Erythroblast (primary cell): ENCODE measurements around the gene PIM3.
A peak's percentile ranks its signal among the peaks of the same experiment; 100 is the strongest.

Source experiments
- DNase-seq, 2 experiments: peaks; one replicate each; lab custom pipeline; 2025; lab: John Stamatoyannopoulos, UW
- GATA1 ChIP-seq: IDR thresholded peaks from 2 replicates; pipeline ENCODE4 v1.6.1; 2011; ENCODE audit warnings: low read depth, mild to moderate bottlenecking, control low read depth, low read length, moderate library complexity
- POLR2A ChIP-seq: IDR thresholded peaks from 2 replicates; pipeline ENCODE4 v1.6.1; 2011; ENCODE audit warnings: mild to moderate bottlenecking, low read length

Gene PIM3

GRCh38 chr22:49993649-49994360 lies 33.2 kb downstream of the PIM3 start:
- TF ChIP-seq POLR2A (no peak), GATA1 (no peak)
- DNase-seq, result no peak

- DNase-seq, result no peak
- TF ChIP-seq POLR2A (no peak), GATA1 (no peak)
These were observed 33.9 kb downstream of the PIM3 start for GRCh38 chr22:49994361-49995040.

GRCh38 chr22:49995041-49995360 lies 34.4 kb downstream of the PIM3 start:
- DNase-seq, result no peak
- TF ChIP-seq GATA1, result no peak

GRCh38 chr22:49995361-49996118 lies 35.0 kb downstream of the PIM3 start:
- no peak for DNase-seq
- TF ChIP-seq GATA1 (no peak), POLR2A (no peak)

- DNase-seq, result no peak
- no peak for TF ChIP-seq GATA1
- no peak for TF ChIP-seq POLR2A
These were observed 35.5 kb downstream of the PIM3 start for GRCh38 chr22:49996119-49996517.

- no peak for TF ChIP-seq GATA1
- TF ChIP-seq POLR2A, result no peak
- no peak for DNase-seq
These were observed 36.1 kb downstream of the PIM3 start for GRCh38 chr22:49996518-49997250.

GRCh38 chr22:49997251-49997599 lies 36.7 kb downstream of the PIM3 start:
- no peak for TF ChIP-seq POLR2A
- TF ChIP-seq GATA1, result no peak

GRCh38 chr22:49997932-49998717 lies 37.6 kb downstream of the PIM3 start:
- no peak for DNase-seq
- TF ChIP-seq GATA1 (no peak), POLR2A (no peak)

More at GRCh38 chr22:49997251-49997599, 36.7 kb downstream of the PIM3 start:
- no peak for DNase-seq

- DNase-seq, result no peak
These were observed 38.1 kb downstream of the PIM3 start for GRCh38 chr22:49998718-49999062.

GRCh38 chr22:49999063-49999945 lies 38.7 kb downstream of the PIM3 start:
- peak; percentile 67 to 69 for DNase-seq
- no peak for TF ChIP-seq GATA1
- TF ChIP-seq POLR2A, result no peak

More at GRCh38 chr22:49998718-49999062, 38.1 kb downstream of the PIM3 start:
- no peak for TF ChIP-seq GATA1
- no peak for TF ChIP-seq POLR2A

GRCh38 chr22:49999946-50000586 lies 39.5 kb downstream of the PIM3 start:
- TF ChIP-seq POLR2A (no peak), GATA1 (no peak)
- DNase-seq, result no peak
